AG04450 (cell line): ENCODE measurements around the gene HOXB7. TPM values are rescaled to one million over a fixed set of nuclear protein-coding genes. Genes with fewer than 3 reads are reported as not detected.

ENCODE experiments used
- CTCF ChIA-PET: fragments of 300-600, 350-600 bp; formaldehyde crosslinking; extraction: SDS; loops from one replicate; lab custom pipeline; 2022; ENCODE audit warnings: antibody characterized with exemption, inconsistent platforms; lab: Charles Lee
- POLR2A ChIA-PET: fragments of 350-600 bp; formaldehyde crosslinking; extraction: SDS; loops from one replicate; lab custom pipeline; 2021; ENCODE audit warnings: antibody characterized with exemption, inconsistent platforms; lab: Yijun Ruan, JAX
- DNase-seq: peaks from one replicate; pipeline ENCODE4 v3.0.0-alpha.2; 2011; ENCODE audit warnings: low read depth, low spot score
- H3K27ac ChIP-seq: one replicate; pipeline ENCODE4 v1.5.1; 2012; ENCODE audit warnings: low read depth, low read length, control low read depth
- H3K27me3 ChIP-seq: one replicate; pipeline ENCODE4 v1.6.0; 2012; ENCODE audit warnings: low read length; ENCODE audit not compliant: control insufficient read depth, insufficient read depth
- H3K4me3 ChIP-seq: 2 replicates; pipeline ENCODE4 v1.5.1; 2011; ENCODE audit warnings: mild to moderate bottlenecking, low read depth, low read length, control low read depth
- H3K9me3 ChIP-seq: 2 replicates; pipeline ENCODE4 v1.5.1; 2012; ENCODE audit warnings: low read length; ENCODE audit not compliant: control insufficient read depth, insufficient read depth
- polyA plus RNA-seq: library from polyadenylated mRNA; depleted of rRNA; stranded (reverse); fragments of >200 nt; gene quantifications from 2 replicates; pipeline ENCODE4 v1.2.3, GENCODE V29; 2011
- TF ChIP-seq, protein P1 (sequence below): IDR thresholded peaks from 2 replicates; pipeline ENCODE4 v1.5.1; 2011; ENCODE audit warnings: low read depth, low read length, control low read depth, inconsistent platforms

The HOXB7 gene
- polyA plus RNA-seq, 1 experiment = 11.3 TPM

DNA sequence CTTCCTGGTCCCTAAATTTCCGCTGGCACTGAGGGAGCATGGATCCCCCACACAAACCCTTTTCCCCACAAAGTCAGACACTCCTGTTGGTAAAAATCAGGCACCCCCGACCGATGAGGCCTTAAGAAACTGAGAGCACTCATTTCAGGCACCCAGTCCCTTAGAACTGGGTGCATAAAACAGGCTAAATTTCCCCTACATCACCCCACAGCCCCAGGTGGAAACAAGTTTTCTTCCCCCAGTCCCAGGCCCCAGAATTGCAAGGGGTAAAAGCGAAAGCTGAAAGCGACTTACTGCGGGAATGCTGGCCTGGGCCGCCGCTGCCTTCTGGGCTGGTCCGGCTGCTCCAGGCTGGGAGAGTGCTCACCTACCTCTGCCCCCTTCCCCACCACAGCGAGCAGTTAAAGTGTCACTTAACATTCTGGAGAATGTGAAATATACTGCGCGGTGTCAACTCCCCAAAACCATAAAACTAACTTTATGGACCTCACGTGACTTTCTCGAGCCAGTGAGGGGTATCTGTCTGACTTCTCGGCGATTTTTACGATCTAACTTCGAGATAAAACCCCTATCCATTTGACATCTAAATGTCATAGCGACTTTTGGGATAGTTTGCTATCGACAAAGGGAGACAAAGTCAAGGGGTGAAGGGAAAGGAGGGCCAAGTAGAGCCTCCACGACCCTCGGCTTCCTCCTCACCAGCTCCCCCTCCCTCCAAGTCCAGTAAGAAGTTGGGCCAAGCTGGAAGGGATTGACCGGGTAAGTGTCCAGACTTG is 20.8 kb downstream of the HOXB7 start, which contains the start of gene HOXB3:
HOXB3 (minus strand) TSS at position 411 of the 776 bp plus-strand sequence. CDS start 37,767 bp downstream, outside the sequence.
- POLR2A ChIA-PET = interaction anchor here (0.7 to 0.9 kb wide), 2 partner anchors 32 to 48 kb away, joined by 5 to 10 read pairs; no protein-coding TSS in a partner anchor
- peak within 1 kb of the TSS; percentile 97 for H3K27ac ChIP-seq
- peak within 1 kb of the TSS; percentile 89 for H3K4me3 ChIP-seq

DNA sequence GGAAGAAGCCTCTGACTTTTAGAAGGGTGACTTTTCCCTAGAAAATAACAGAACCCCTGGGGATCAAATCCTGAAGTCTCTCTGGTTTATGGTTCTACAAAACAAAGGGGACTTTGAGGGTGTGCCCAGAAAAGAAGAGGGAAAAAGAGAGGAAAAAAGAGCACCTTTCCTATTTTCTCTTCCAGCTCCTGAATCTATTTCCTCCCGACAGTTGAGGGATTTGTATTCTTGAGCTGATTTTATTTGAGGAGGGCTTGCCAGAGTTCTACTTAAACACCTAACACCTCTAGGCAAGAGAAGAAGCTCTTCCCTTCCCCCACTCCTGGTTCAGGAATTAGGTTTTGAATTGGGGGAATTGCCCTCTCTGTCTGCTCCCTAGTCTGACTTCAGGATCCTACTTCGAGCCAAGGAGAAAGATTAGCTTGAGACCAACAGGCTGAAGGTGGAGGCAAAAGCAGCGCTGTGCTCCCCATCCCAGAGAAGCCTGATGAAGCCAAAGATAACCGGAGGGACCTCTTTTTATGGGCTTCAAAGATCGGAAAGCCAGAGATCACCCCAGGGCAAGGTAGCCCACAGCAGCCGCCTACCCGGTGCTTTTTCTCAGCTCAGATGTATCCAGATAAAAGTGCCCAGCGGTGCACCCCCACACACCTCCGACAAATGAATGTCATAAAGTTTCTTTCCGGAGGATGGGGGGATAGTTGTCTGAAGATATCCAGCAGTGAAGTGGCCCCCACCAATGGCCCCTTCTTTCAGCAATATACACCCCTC is 21.6 kb downstream of the HOXB7 start:
- no peak for DNase-seq
- TF ChIP-seq, protein P1, sequence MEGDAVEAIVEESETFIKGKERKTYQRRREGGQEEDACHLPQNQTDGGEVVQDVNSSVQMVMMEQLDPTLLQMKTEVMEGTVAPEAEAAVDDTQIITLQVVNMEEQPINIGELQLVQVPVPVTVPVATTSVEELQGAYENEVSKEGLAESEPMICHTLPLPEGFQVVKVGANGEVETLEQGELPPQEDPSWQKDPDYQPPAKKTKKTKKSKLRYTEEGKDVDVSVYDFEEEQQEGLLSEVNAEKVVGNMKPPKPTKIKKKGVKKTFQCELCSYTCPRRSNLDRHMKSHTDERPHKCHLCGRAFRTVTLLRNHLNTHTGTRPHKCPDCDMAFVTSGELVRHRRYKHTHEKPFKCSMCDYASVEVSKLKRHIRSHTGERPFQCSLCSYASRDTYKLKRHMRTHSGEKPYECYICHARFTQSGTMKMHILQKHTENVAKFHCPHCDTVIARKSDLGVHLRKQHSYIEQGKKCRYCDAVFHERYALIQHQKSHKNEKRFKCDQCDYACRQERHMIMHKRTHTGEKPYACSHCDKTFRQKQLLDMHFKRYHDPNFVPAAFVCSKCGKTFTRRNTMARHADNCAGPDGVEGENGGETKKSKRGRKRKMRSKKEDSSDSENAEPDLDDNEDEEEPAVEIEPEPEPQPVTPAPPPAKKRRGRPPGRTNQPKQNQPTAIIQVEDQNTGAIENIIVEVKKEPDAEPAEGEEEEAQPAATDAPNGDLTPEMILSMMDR = no peak
- Histone ChIP-seq H3K9me3 (no peaks in the 10 kb centered on the region; the same call in 1 of the 2 replicates), H3K27ac (peak overlapping the region; percentile 97), H3K4me3 (peak overlapping the region; percentile 89), H3K27me3 (no peaks in the 10 kb centered on the region)
- POLR2A ChIA-PET = interaction anchor here (0.8 to 2.7 kb wide), 6 partner anchors 13 to 48 kb away, joined by 3 to 12 read pairs (median 6); no protein-coding TSS in a partner anchor
- CTCF ChIA-PET = interaction anchor here (0.8 to 1.9 kb wide), 4 partner anchors 42 to 327 kb away, joined by 3 to 11 read pairs (median 4); no protein-coding TSS in a partner anchor

More for the DNA sequence above, 20.8 kb downstream of the HOXB7 start, which contains the start of gene HOXB3:
- Histone ChIP-seq H3K9me3 (no peaks in the 10 kb centered on the region; the same call in 1 of the 2 replicates), H3K27me3 (no peaks in the 10 kb centered on the region)
- TF ChIP-seq, protein P1 = no peak
- DNase-seq = no peak
- CTCF ChIA-PET = interaction anchor here (0.6 to 1.9 kb wide), 4 partner anchors 18 to 254 kb away, joined by 3 to 11 read pairs (median 7); no protein-coding TSS in a partner anchor

DNA sequence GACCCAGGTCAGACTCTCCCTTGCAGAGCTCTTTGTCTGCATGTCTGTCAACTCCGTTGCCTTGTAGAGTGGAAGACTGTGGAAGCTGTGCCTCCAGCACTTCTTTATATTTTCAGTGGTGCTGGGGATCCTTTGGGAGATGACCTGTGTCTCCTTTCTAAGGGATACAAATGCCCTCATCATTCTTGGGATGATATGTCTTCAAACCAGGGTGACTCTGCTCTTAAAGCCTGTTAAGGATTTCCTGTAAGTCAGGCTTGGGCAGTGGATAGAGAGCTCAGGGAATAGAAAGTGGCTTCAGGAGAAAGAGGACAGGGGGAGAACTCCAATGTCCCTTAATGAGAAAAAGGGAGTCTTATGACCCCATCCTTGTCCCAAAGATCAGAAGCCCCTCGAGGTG is 22.3 kb downstream of the HOXB7 start:
- TF ChIP-seq, protein P1 = no peak
- H3K4me3 ChIP-seq = peak overlapping the region; percentile 89
- H3K9me3 ChIP-seq = no peaks in the 10 kb centered on the region; the same call in 1 of the 2 replicates
- ChIA-PET POLR2A (interaction anchor here (0.8 to 2.7 kb wide), 7 partner anchors 12 to 47 kb away, joined by 3 to 12 read pairs (median 6); no protein-coding TSS in a partner anchor), CTCF (interaction anchor here (0.8 to 1.6 kb wide), 5 partner anchors 40 to 326 kb away, joined by 3 to 6 read pairs (median 4); no protein-coding TSS in a partner anchor)
- no peaks in the 10 kb centered on the region for H3K27me3 ChIP-seq
- H3K27ac ChIP-seq = peak overlapping the region; percentile 97
- no peak for DNase-seq

DNA sequence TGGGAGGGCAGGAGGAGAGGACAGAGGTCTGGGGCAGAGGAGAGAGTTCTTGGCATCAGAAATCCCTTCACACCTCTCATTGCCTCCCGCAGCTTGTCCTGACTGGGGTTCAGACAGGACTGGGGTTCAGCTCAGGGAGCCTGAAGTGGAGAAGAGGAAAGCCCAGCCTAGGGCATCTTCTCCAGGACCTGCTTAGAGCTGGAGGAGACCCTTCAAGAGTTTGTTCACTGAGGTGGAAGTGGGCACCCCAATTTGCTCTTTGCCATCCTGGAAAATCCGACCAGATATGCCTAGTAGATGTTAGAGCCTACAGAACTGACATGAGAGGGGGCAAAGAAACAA is 22.8 kb downstream of the HOXB7 start:
- Histone ChIP-seq H3K27me3 (no peaks in the 10 kb centered on the region), H3K27ac (peak overlapping the region; percentile 97), H3K9me3 (no peaks in the 10 kb centered on the region; the same call in 1 of the 2 replicates), H3K4me3 (peak overlapping the region; percentile 89)
- ChIA-PET POLR2A (interaction anchor here (0.6 to 2.7 kb wide), 11 partner anchors 10 to 77 kb away, joined by 3 to 12 read pairs (median 6); no protein-coding TSS in a partner anchor), CTCF (interaction anchor here (0.7 to 1.6 kb wide), 8 partner anchors 9 to 325 kb away, joined by 3 to 8 read pairs (median 4); no protein-coding TSS in a partner anchor)
- DNase-seq = no peak
- TF ChIP-seq, protein P1 = no peak
